Ishikawa (cell line): ENCODE data around the gene CBARP.
A peak's percentile ranks its signal among the peaks of the same experiment; 100 is the strongest.

ENCODE experiments used
- CREB1 ChIP-seq: IDR thresholded peaks from 2 replicates; pipeline ENCODE4 v1.6.1; 2012; ENCODE audit warnings: low read depth
- EP300 ChIP-seq: IDR thresholded peaks from 2 replicates; pipeline ENCODE4 v1.6.1; 2012; ENCODE audit warnings: borderline replicate concordance
- NFIC ChIP-seq: IDR thresholded peaks from 2 replicates; pipeline ENCODE4 v1.6.1; 2012
- RAD21 ChIP-seq: IDR thresholded peaks from 2 replicates; pipeline ENCODE4 v1.6.1; 2012; ENCODE audit warnings: low read depth
- YY1 ChIP-seq: IDR thresholded peaks from 2 replicates; pipeline ENCODE4 v1.6.1; 2012; ENCODE audit warnings: low read depth
- TF ChIP-seq, protein P1 (sequence below): IDR thresholded peaks from 2 replicates; pipeline ENCODE4 v1.6.1; 2012; ENCODE audit warnings: low read depth, mild to moderate bottlenecking
- TF ChIP-seq, protein P2 (sequence below): IDR thresholded peaks from 2 replicates; pipeline ENCODE4 v1.6.1; 2012
- TF ChIP-seq, protein P3 (sequence below): IDR thresholded peaks from 2 replicates; pipeline ENCODE4 v1.6.1; 2012

DNA sequence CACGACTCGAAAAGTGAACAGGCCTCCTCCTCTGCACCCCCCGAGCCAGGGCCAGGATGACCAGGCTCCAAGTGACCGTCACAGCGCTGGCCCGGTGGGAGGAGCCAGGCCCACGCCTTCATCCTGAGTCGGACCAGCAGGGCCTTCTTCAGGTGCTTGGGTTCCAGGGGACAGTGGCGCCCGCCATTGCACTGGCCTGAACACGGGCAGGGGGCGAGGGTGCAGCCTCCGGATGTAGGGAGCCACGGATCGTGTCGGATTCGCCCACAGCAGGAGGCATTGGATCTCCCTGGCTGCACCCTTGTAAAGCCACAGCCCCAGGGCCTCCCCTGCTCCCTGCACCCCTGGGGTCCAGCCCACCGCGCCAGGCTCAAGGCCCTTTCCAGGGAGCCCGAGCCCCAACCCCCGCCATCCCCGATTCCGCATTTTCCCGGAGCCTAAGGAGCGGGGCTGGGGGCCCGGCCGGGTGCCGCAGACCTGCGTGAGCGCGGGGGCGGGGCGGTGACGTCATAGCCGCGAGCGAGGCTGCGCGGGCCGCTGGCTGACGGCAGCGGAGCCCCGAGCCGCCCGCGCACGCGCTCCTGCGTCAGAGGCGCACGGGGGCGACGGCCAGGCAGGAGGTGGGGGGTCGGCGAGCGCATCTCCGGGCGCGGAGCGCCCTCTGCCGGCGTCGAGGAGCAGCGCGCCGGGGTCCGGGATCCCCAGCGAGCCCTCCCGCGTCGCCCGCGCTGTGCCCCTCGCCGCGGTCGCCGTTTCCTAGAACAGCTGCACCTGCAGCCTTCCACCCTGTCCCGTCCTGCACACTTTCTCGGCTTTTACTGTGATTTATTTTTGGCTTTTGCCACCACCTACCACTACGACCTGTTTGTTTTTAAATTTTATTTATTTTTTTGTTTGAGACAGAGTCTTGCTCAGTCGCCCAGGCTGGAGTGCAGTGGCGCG, 2.3 kb upstream of the CBARP start:
- no peak for TF ChIP-seq NFIC
- TF ChIP-seq RAD21: peak; percentile 76; the same call in 1 of the 2 replicates
- TF ChIP-seq, protein P1, sequence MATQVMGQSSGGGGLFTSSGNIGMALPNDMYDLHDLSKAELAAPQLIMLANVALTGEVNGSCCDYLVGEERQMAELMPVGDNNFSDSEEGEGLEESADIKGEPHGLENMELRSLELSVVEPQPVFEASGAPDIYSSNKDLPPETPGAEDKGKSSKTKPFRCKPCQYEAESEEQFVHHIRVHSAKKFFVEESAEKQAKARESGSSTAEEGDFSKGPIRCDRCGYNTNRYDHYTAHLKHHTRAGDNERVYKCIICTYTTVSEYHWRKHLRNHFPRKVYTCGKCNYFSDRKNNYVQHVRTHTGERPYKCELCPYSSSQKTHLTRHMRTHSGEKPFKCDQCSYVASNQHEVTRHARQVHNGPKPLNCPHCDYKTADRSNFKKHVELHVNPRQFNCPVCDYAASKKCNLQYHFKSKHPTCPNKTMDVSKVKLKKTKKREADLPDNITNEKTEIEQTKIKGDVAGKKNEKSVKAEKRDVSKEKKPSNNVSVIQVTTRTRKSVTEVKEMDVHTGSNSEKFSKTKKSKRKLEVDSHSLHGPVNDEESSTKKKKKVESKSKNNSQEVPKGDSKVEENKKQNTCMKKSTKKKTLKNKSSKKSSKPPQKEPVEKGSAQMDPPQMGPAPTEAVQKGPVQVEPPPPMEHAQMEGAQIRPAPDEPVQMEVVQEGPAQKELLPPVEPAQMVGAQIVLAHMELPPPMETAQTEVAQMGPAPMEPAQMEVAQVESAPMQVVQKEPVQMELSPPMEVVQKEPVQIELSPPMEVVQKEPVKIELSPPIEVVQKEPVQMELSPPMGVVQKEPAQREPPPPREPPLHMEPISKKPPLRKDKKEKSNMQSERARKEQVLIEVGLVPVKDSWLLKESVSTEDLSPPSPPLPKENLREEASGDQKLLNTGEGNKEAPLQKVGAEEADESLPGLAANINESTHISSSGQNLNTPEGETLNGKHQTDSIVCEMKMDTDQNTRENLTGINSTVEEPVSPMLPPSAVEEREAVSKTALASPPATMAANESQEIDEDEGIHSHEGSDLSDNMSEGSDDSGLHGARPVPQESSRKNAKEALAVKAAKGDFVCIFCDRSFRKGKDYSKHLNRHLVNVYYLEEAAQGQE: no peak
- TF ChIP-seq YY1: no peak
- TF ChIP-seq, protein P2, sequence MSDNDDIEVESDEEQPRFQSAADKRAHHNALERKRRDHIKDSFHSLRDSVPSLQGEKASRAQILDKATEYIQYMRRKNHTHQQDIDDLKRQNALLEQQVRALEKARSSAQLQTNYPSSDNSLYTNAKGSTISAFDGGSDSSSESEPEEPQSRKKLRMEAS: peak; percentile 41; the same call in 1 of the 2 replicates
- no peak for TF ChIP-seq EP300
- TF ChIP-seq, protein P3, sequence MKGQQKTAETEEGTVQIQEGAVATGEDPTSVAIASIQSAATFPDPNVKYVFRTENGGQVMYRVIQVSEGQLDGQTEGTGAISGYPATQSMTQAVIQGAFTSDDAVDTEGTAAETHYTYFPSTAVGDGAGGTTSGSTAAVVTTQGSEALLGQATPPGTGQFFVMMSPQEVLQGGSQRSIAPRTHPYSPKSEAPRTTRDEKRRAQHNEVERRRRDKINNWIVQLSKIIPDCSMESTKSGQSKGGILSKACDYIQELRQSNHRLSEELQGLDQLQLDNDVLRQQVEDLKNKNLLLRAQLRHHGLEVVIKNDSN: no peak
- TF ChIP-seq CREB1: peak; percentile 85
